K562 (cell line): ENCODE data around the gene WBP1. TPM values are rescaled to one million over a fixed set of nuclear protein-coding genes. Genes with fewer than 3 reads are reported as not detected.
A peak's percentile ranks its signal among the peaks of the same experiment; 100 is the strongest.

ENCODE experiments used
- ATAC-seq: fragments of 200-7000 bp; cut with Tn5 transposase; 3 replicates; pipeline ENCODE4 v1.9.1; 2020; ENCODE audit warnings: moderate library complexity
- BruUV-seq: library from RNA; stranded (reverse); fragments of 400-500 nt; replicated peaks from 2 replicates; lab custom pipeline; 2021; lab: Mats Ljungman, UMichigan
- CTCF ChIA-PET: fragments of 300-600 bp; formaldehyde crosslinking; extraction: SDS; loops from one replicate; lab custom pipeline; 2021; ENCODE audit warnings: low intra/inter-chr PET ratio; lab: Yijun Ruan, JAX
- POLR2A ChIA-PET: fragments of 300-600, 350-650 bp; sonication (Branson Sonifier 250); formaldehyde crosslinking; extraction: SDS; loops from one replicate; lab custom pipeline; 2021; ENCODE audit warnings: antibody characterized with exemption, inconsistent platforms; lab: Yijun Ruan, JAX
- DNase-seq, 4 experiments: peaks; one replicate each; pipeline versions ENCODE4 v3.0.0 to v3.0.0-alpha.2; 2011 to 2018; ENCODE audit warnings: low spot score in 3 of 4, mixed read lengths in 3 of 4; ENCODE audit errors: extremely low read depth in 1 of 4
- FAIRE-seq: peaks from 2 replicates; lab custom pipeline; 2011; peaks lifted over from hg19 to GRCh38; lab: Jason Lieb, UNC
- H2AFZ ChIP-seq: 2 replicates; pipeline ENCODE4 v1.6.0; 2011; ENCODE audit warnings: low read depth, low read length, control low read depth, inconsistent platforms
- H3K27ac ChIP-seq: fragments of 200-600 bp; 3 replicates; pipeline ENCODE4 v1.8.0; 2011; ENCODE audit warnings: low read depth, mild to moderate bottlenecking, control low read depth, inconsistent platforms, low read length, moderate library complexity, mixed read lengths; ENCODE audit errors: extremely low read depth
- H3K27me3 ChIP-seq, 2 experiments: fragments of 300-600 bp in 1 of 2; 2 replicates in 1 of 2; 3 replicates in 1 of 2; pipeline versions ENCODE4 v1.6.0 to v1.8.0; 2011; ENCODE audit warnings: inconsistent platforms in 2 of 2, low read length in 2 of 2, mild to moderate bottlenecking in 1 of 2, mixed read lengths in 1 of 2, moderate library complexity in 1 of 2; ENCODE audit not compliant: control insufficient read depth in 2 of 2, insufficient read depth in 2 of 2
- H3K36me3 ChIP-seq: fragments of 300-600 bp; 3 replicates; pipeline ENCODE4 v1.8.0; 2011; ENCODE audit warnings: mild to moderate bottlenecking, low read length, inconsistent platforms; ENCODE audit not compliant: control insufficient read depth, insufficient read depth
- H3K4me1 ChIP-seq, 2 experiments: fragments of 200-600 bp in 1 of 2; replicated peaks in 1 of 2; 2 replicates in 1 of 2; 3 replicates in 1 of 2; pipeline versions ENCODE4 v1.5.1 to v1.8.0; 2011; ENCODE audit warnings: inconsistent platforms in 2 of 2, low read length in 2 of 2, mild to moderate bottlenecking in 1 of 2, mixed read lengths in 1 of 2, moderate library complexity in 1 of 2; ENCODE audit not compliant: control insufficient read depth in 2 of 2, insufficient read depth in 2 of 2
- H3K4me2 ChIP-seq: 2 replicates; pipeline ENCODE4 v1.6.1; 2011; ENCODE audit warnings: low read length, control low read depth, inconsistent platforms, mixed read lengths; ENCODE audit not compliant: insufficient read depth
- H3K4me3 ChIP-seq: fragments of 200-600 bp; sonication (generic), shearing (Covaris generic); 2 replicates; pipeline ENCODE4 v1.5.1; 2016; ENCODE audit warnings: control low read depth, inconsistent platforms
- H3K79me2 ChIP-seq: fragments of 200-600 bp; 3 replicates; pipeline ENCODE4 v1.8.0; 2011; ENCODE audit warnings: low read length, inconsistent platforms; ENCODE audit not compliant: control insufficient read depth, insufficient read depth
- H3K9ac ChIP-seq, 2 experiments: 2 replicates each; pipeline versions ENCODE4 v1.6.0 to v1.6.1; 2011; ENCODE audit warnings: low read depth in 2 of 2, low read length in 2 of 2, control low read depth in 1 of 2, inconsistent platforms in 1 of 2, mild to moderate bottlenecking in 1 of 2, mixed read lengths in 1 of 2; ENCODE audit not compliant: insufficient read depth in 1 of 2
- H3K9me1 ChIP-seq: one replicate; pipeline ENCODE4 v1.6.0; 2011; ENCODE audit warnings: inconsistent platforms, mild to moderate bottlenecking, low read length, moderate library complexity; ENCODE audit not compliant: control insufficient read depth, insufficient read depth
- H3K9me3 ChIP-seq: replicated peaks from 2 replicates; pipeline ENCODE4 v1.5.1; 2011; ENCODE audit warnings: low read depth, low read length, inconsistent platforms; ENCODE audit not compliant: control insufficient read depth, insufficient read depth
- H4K20me1 ChIP-seq: replicated peaks from 2 replicates; pipeline ENCODE4 v1.6.1; 2011; ENCODE audit warnings: low read length, inconsistent platforms, mixed read lengths; ENCODE audit not compliant: control insufficient read depth, insufficient read depth
- HEY1 ChIP-seq: fragments of 250-450 bp; sonication (Bioruptor Pico); IDR thresholded peaks from 2 replicates; pipeline ENCODE4 v1.5.0; 2020; ENCODE audit warnings: mild to moderate bottlenecking, moderate library complexity, borderline replicate concordance
- HMGN3 ChIP-seq: IDR thresholded peaks from 2 replicates; pipeline ENCODE4 v1.6.1; 2011; ENCODE audit warnings: borderline replicate concordance, low read depth, mild to moderate bottlenecking, mixed read lengths, low read length; ENCODE audit not compliant: insufficient read length; ENCODE audit errors: extremely low read depth
- NFIC ChIP-seq: fragments of 450-650 bp; IDR thresholded peaks from 2 replicates; pipeline ENCODE4 v1.6.1; 2017; ENCODE audit warnings: mild to moderate bottlenecking, inconsistent platforms
- POLR2B ChIP-seq: fragments of 450-650 bp; IDR thresholded peaks from 2 replicates; pipeline ENCODE4 v1.6.1; 2018; ENCODE audit warnings: low read depth; ENCODE audit not compliant: partially characterized antibody
- SMC3 ChIP-seq: conservative IDR thresholded peaks from 2 replicates; pipeline ENCODE4 v1.6.1; 2011; ENCODE audit warnings: low read depth, low read length, improper control_type of control experiment; ENCODE audit not compliant: insufficient read depth
- SP2 ChIP-seq: IDR thresholded peaks from 2 replicates; pipeline ENCODE4 v1.6.1; 2011; ENCODE audit warnings: mild to moderate bottlenecking, low read depth, low read length, moderate library complexity; ENCODE audit not compliant: poor library complexity, severe bottlenecking; ENCODE audit errors: extremely low read depth
- SREBF1 ChIP-seq: fragments of 150-350 bp; IDR thresholded peaks from 2 replicates; pipeline ENCODE4 v1.6.1; 2014; ENCODE audit warnings: antibody characterized with exemption, low read depth, low read length, borderline replicate concordance
- TCF15 ChIP-seq: fragments of 250-450 bp; sonication (Bioruptor Pico); IDR thresholded peaks from 2 replicates; pipeline ENCODE4 v1.8.0; 2022; ENCODE audit warnings: moderate library complexity, mild to moderate bottlenecking, inconsistent platforms
- ZNF124 ChIP-seq: sonication (generic); formaldehyde crosslinking; IDR thresholded peaks from 2 replicates; pipeline ENCODE4 v1.8.1; 2022; ENCODE audit warnings: missing genetic modification reagents
- ZNF311 ChIP-seq: fragments of 250-450 bp; sonication (Bioruptor Pico); IDR thresholded peaks from 2 replicates; pipeline ENCODE4 v1.4.0; 2020; ENCODE audit warnings: mild to moderate bottlenecking, moderate library complexity
- ZNF830 ChIP-seq: fragments of 250-450 bp; sonication (Bioruptor Pico); IDR thresholded peaks from 2 replicates; pipeline ENCODE4 v1.5.0; 2021; ENCODE audit warnings: mild to moderate bottlenecking
- whole genome bisulfite sequencing: fragments of 100-300 bp; shearing (Covaris generic); methylation state at CpG from one replicate; pipeline ENCODE4 v1.1.6; 2016; ENCODE audit warnings: low coverage, mixed read lengths; ENCODE audit not compliant: insufficient coverage; ENCODE audit errors: missing lambda C conversion rate; 5-methylcytosine and 5-hydroxymethylcytosine counted together
- in situ Hi-C: fragments of 300-500 bp; cut with MboI; formaldehyde crosslinking; loops from 4 replicates; pipeline ENCODE4 v1.15.0; 2018; ENCODE audit warnings: inconsistent platforms, mixed read lengths
- intact Hi-C: fragments of 100-400 bp; cut with micrococcal nuclease; formaldehyde crosslinking; loops from 2 replicates; pipeline ENCODE4 v1.14.2; 2022
- polyA plus RNA-seq, 8 experiments: library from polyadenylated mRNA; depleted of rRNA in 4 of 8; stranded (reverse) in 5 of 8; unstranded in 3 of 8; fragments of >200 nt; fragmentation: Nextera tagmentation in 2 of 8; fragmentation: Illumina TruSeq in 1 of 8; extraction: Ambion mirVana in 2 of 8; extraction: Trizol in 1 of 8; gene quantifications; 2 replicates each; pipeline versions ENCODE4 v1.2.1 to v1.2.3, GENCODE V29; 2011 to 2014; ENCODE audit warnings: inconsistent platforms in 1 of 8, missing spikeins in 1 of 8
- total RNA-seq, 7 experiments: library from RNA; depleted of rRNA in 6 of 7; stranded (reverse); fragments of >200 nt in 6 of 7; fragmentation: Illumina TruSeq in 2 of 7; extraction: Trizol in 2 of 7; gene quantifications; 2 replicates each; pipeline versions ENCODE4 v1.2.1 to v1.2.3, GENCODE V29; 2011 to 2021; ENCODE audit warnings: low replicate concordance in 1 of 7
- TF ChIP-seq, protein P1 (sequence below): sonication (generic); formaldehyde crosslinking; IDR thresholded peaks from 2 replicates; pipeline ENCODE4 v1.9.0; 2022; ENCODE audit warnings: mild to moderate bottlenecking, missing genetic modification reagents
- TF ChIP-seq, protein P2 (sequence below): fragments of 250-450 bp; sonication (Bioruptor Pico); IDR thresholded peaks from 2 replicates; pipeline ENCODE4 v1.4.0; 2020; ENCODE audit warnings: mild to moderate bottlenecking, moderate library complexity

WBP1 gene
- total and polyA plus RNA-seq, 9 of the 15 experiments (the other 6 are each of a cell fraction or from before 2014, with no cell fraction given) = 1.9 to 27.7 (median 14.2) TPM

DNA sequence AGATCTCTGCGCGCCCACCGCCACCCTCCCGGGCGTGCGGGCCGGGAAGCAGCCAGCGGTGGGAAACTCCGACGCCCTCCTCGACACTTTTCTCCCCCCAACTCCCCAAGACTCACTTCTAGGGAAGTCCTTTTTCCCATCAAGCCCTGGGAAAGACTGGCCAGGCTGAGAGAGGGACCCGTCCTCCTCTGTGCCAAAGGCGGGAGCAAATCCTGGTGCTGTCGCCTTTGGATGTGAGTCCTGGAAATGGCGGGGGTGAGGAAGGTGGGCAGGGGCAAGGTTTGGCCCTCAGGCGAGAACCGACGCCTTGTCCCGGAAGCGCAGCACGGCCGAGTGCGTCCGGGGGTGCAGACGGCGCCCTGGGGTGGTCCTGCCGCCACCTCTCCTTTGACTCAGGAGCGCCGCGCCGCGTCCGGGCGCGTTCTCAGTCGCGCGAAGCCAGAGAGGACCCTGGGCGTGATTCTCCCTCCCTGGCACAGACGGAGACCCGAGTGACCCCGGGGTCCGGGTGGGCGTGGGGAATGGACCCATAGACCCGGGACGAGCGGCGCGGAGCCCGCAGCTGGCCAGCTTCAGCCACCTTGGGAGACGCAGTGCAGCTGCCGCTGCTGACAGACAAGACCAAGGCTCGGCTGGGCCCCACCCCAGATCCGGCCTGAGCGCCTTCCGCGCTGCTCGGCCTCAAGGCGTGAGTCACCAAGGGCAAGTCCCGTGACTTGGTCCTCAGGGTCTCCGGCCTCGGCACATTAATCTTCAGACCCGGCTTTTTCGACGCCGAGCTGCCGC is 44.7 kb downstream of the WBP1 start:
- CTCF ChIA-PET = no interaction called here
- H4K20me1 ChIP-seq = no peaks in the 10 kb centered on the region
- peak overlapping the region; percentile 95 for H3K4me2 ChIP-seq
- H2AFZ ChIP-seq = peak overlapping the region; percentile 97
- POLR2A ChIA-PET = interaction anchor here (0.6 to 1.6 kb wide), 13 partner anchors 9 to 440 kb away, joined by 3 to 6 read pairs (median 4); partner anchors contain the start of genes AUP1, CCDC142, HTRA2 and TTC31
- H3K4me3 ChIP-seq = peak overlapping the region; percentile 40
- H3K36me3 ChIP-seq = peaks cover 13% of the 10 kb centered on the region; the same call in 2 of the 3 replicates
- H3K79me2 ChIP-seq = peaks cover 46% of the 10 kb centered on the region
- intact Hi-C loops (loop anchor here (1.0 to 5.0 kb wide), 2 partner anchors 20 to 69 kb away; partner anchors contain the start of gene TTC31), in situ Hi-C loops (no loop called here)
- ATAC-seq = peak; percentile 82
- H3K9me3 ChIP-seq = no peaks in the 10 kb centered on the region
- H3K9ac ChIP-seq = peak overlapping the region; percentile 87 to 94
- no peaks in the 10 kb centered on the region for H3K9me1 ChIP-seq
- DNase-seq = peak; percentile 77 to 94 (median 86)
- WGBS = under 1% methylated on average over 60 of the region's 67 CpGs
- peaks cover 29 to 69% of the 10 kb centered on the region in 2 experiments; a peak in 4 of 5 replicates for H3K4me1 ChIP-seq
- no TSS peak for BruUV-seq
- peak overlapping the region; percentile 79 for H3K27ac ChIP-seq
- H3K27me3 ChIP-seq = no peaks in the 10 kb centered on the region
- peak; percentile 89 for FAIRE-seq
- TF ChIP-seq NFIC = 0 out of 2 replicates have a peak, but pooled peaks have one; percentile 4
- TF ChIP-seq ZNF124 (CRISPR knock-in tag) = no peak
- no peak for TF ChIP-seq POLR2B
- TF ChIP-seq HMGN3 = peak; percentile 94
- TF ChIP-seq TCF15 (CRISPR knock-in tag) = no peak
- TF ChIP-seq SMC3 = 0 out of 2 replicates have a peak, but pooled peaks have one; percentile 2
- TF ChIP-seq HEY1 (CRISPR knock-in tag) = no peak; the same call in 1 of the 2 replicates
- TF ChIP-seq, protein P1, sequence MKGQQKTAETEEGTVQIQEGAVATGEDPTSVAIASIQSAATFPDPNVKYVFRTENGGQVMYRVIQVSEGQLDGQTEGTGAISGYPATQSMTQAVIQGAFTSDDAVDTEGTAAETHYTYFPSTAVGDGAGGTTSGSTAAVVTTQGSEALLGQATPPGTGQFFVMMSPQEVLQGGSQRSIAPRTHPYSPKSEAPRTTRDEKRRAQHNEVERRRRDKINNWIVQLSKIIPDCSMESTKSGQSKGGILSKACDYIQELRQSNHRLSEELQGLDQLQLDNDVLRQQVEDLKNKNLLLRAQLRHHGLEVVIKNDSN (CRISPR knock-in tag) = peak; percentile 51; the same call in 1 of the 2 replicates
- no peak for TF ChIP-seq SREBF1
- TF ChIP-seq ZNF311 (CRISPR knock-in tag) = no peak
- TF ChIP-seq, protein P2, sequence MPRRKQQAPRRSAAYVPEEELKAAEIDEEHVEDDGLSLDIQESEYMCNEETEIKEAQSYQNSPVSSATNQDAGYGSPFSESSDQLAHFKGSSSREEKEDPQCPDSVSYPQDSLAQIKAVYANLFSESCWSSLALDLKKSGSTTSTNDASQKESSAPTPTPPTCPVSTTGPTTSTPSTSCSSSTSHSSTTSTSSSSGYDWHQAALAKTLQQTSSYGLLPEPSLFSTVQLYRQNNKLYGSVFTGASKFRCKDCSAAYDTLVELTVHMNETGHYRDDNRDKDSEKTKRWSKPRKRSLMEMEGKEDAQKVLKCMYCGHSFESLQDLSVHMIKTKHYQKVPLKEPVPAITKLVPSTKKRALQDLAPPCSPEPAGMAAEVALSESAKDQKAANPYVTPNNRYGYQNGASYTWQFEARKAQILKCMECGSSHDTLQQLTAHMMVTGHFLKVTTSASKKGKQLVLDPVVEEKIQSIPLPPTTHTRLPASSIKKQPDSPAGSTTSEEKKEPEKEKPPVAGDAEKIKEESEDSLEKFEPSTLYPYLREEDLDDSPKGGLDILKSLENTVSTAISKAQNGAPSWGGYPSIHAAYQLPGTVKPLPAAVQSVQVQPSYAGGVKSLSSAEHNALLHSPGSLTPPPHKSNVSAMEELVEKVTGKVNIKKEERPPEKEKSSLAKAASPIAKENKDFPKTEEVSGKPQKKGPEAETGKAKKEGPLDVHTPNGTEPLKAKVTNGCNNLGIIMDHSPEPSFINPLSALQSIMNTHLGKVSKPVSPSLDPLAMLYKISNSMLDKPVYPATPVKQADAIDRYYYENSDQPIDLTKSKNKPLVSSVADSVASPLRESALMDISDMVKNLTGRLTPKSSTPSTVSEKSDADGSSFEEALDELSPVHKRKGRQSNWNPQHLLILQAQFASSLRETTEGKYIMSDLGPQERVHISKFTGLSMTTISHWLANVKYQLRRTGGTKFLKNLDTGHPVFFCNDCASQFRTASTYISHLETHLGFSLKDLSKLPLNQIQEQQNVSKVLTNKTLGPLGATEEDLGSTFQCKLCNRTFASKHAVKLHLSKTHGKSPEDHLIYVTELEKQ (CRISPR knock-in tag) = no peak
- no peak for TF ChIP-seq SP2
- TF ChIP-seq ZNF830 (CRISPR knock-in tag) = no peak
